ENCODE results near the gene GPC5. TPM values are rescaled to one million over a fixed set of nuclear protein-coding genes. Genes with fewer than 3 reads are reported as not detected.

GPC5 gene
- total and polyA plus RNA-seq, 4 donors, result 0.51 to 22.4 (median 2.0) TPM

- TF ChIP-seq RAD21 (IDR thresholded peaks at IDR 0.05) (peak; percentile 79 to 86), MAX (IDR thresholded peaks at IDR 0.05) (no peak), CTCF (IDR thresholded peaks at IDR 0.05; ENCODE audit: low read depth, low read length, missing input control) (peak; percentile 59), YY1 (IDR thresholded peaks at IDR 0.05) (no peak), HNF4G (IDR thresholded peaks at IDR 0.05) (no peak)
- DNase-seq (ENCODE audit: low spot score), result no peak
- 35% methylated on average over 4 of the region's 4 CpGs for WGBS
Observed at GRCh38 chr13:92074658-92075057, 676.2 kb downstream of the GPC5 start.

GRCh38 chr13:92097337-92097903 is 699.0 kb downstream of the GPC5 start:
- Histone ChIP-seq H3K4me1 (ENCODE audit: control insufficient read depth in 4 of 4, insufficient read depth in 4 of 4, low read length in 3 of 4) (no peaks in the 10 kb centered on the region), H3K9ac (ENCODE audit: low read depth in 1 of 2, low read length in 2 of 2) (no peak overlapping the region), H3K4me3 (ENCODE audit: low read depth in 1 of 3, low read length in 3 of 3) (no peak overlapping the region), H3K9me3 (ENCODE audit: control insufficient read depth in 4 of 4, low read length in 3 of 4) (no peaks in the 10 kb centered on the region), H3K27me3 (ENCODE audit: control insufficient read depth in 4 of 4, insufficient read depth in 4 of 4, low read length in 3 of 4) (no peaks in the 10 kb centered on the region), H3K27ac (ENCODE audit: low read depth in 1 of 2, low read length in 2 of 2) (no peak overlapping the region), H3K36me3 (ENCODE audit: control insufficient read depth in 4 of 4, insufficient read depth in 3 of 4, low read depth in 1 of 4, low read length in 3 of 4) (no peaks in the 10 kb centered on the region)
- TF ChIP-seq REST (IDR thresholded peaks at IDR 0.05) (no peak), EGR1 (IDR thresholded peaks at IDR 0.05; ENCODE audit: low read depth in 2 of 2) (no peak), YY1 (IDR thresholded peaks at IDR 0.05) (no peak), ZBTB33 (IDR thresholded peaks at IDR 0.05) (no peak)
- WGBS, result 67% methylated on average over 4 of the region's 4 CpGs
- DNase-seq (ENCODE audit: low spot score), result no peak

More at GRCh38 chr13:92074658-92075057, 676.2 kb downstream of the GPC5 start:
- Histone ChIP-seq H3K4me1 (ENCODE audit: control insufficient read depth in 4 of 4, insufficient read depth in 4 of 4, low read length in 3 of 4) (no peaks in the 10 kb centered on the region), H3K27ac (ENCODE audit: low read depth in 1 of 2, low read length in 2 of 2) (no peak overlapping the region), H3K27me3 (ENCODE audit: control insufficient read depth in 4 of 4, insufficient read depth in 4 of 4, low read length in 3 of 4) (no peaks in the 10 kb centered on the region), H3K9ac (ENCODE audit: low read depth in 1 of 2, low read length in 2 of 2) (no peak overlapping the region), H3K9me3 (ENCODE audit: control insufficient read depth in 4 of 4, low read length in 3 of 4) (no peaks in the 10 kb centered on the region), H3K4me3 (ENCODE audit: low read depth in 1 of 3, low read length in 3 of 3) (no peak overlapping the region), H3K36me3 (ENCODE audit: control insufficient read depth in 4 of 4, insufficient read depth in 3 of 4, low read depth in 1 of 4, low read length in 3 of 4) (no peaks in the 10 kb centered on the region)

GRCh38 chr13:92101801-92102200 is 703.4 kb downstream of the GPC5 start:
- Histone ChIP-seq H3K9ac (ENCODE audit: low read depth in 1 of 2, low read length in 2 of 2) (no peak overlapping the region), H3K4me1 (ENCODE audit: control insufficient read depth in 4 of 4, insufficient read depth in 4 of 4, low read length in 3 of 4) (no peaks in the 10 kb centered on the region), H3K36me3 (ENCODE audit: control insufficient read depth in 4 of 4, insufficient read depth in 3 of 4, low read depth in 1 of 4, low read length in 3 of 4) (no peaks in the 10 kb centered on the region), H3K9me3 (ENCODE audit: control insufficient read depth in 4 of 4, low read length in 3 of 4) (no peaks in the 10 kb centered on the region), H3K4me3 (ENCODE audit: low read depth in 1 of 3, low read length in 3 of 3) (no peak overlapping the region), H3K27me3 (ENCODE audit: control insufficient read depth in 4 of 4, insufficient read depth in 4 of 4, low read length in 3 of 4) (no peaks in the 10 kb centered on the region), H3K27ac (ENCODE audit: low read depth in 1 of 2, low read length in 2 of 2) (no peak overlapping the region)
- TF ChIP-seq YY1 (IDR thresholded peaks at IDR 0.05), result no peak
- no peak for TF ChIP-seq FOXA2 (IDR thresholded peaks at IDR 0.05)
- TF ChIP-seq SP1 (IDR thresholded peaks at IDR 0.05), result no peak
- no peak for DNase-seq (ENCODE audit: low spot score)
